ENCODE results near the gene VSIG10L2.

The VSIG10L2 gene

DNA sequence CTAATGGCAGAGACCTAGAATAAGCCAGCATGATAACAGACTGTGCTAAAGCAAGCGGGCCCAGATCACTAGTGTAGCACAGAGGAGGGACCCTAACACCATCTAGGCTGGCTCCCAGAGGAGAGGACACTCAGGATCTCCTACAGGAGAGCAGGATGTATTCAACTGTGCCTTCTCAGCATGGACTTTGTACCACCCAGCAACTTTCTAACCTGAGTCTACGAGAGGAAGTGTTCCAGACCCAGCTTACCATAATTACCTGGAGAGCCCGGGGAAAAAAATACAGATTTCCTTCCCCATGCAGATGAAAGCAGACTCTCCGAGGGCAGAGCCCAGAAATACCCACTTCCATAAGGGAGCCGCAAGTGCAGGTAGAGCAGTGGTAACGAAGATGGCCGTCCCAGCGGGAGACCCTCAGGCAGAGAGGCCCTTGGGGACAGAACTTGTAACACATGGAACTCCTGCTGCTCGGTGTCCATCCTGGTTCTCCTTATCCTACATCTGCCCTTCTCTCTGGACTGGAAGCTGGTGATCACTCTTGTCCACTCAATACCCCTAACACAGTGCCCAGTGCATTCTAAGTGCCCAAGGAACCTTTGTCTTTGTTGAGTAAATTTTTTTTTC, 21.3 kb upstream of the VSIG10L2 start:
- TF ChIP-seq CREB1 (IDR thresholded peaks at IDR 0.05; ENCODE audit: low read depth) (no peak), YY1 (IDR thresholded peaks at IDR 0.05; ENCODE audit: low read depth) (no peak), EP300 (IDR thresholded peaks at IDR 0.05; ENCODE audit: borderline replicate concordance) (no peak), ZBTB7A (IDR thresholded peaks at IDR 0.05; ENCODE audit: low read depth) (no peak), EGR1 (IDR thresholded peaks at IDR 0.05) (no peak), TEAD4 (IDR thresholded peaks at IDR 0.05) (no peak), TCF12 (IDR thresholded peaks at IDR 0.05; ENCODE audit: low read depth) (no peak), NFIC (IDR thresholded peaks at IDR 0.05) (no peak), CEBPB (IDR thresholded peaks at IDR 0.05) (no peak), RAD21 (IDR thresholded peaks at IDR 0.05; ENCODE audit: low read depth) (no peak), TAF1 (IDR thresholded peaks at IDR 0.05; ENCODE audit: low read depth) (no peak), FOXM1 (IDR thresholded peaks at IDR 0.05; ENCODE audit: borderline replicate concordance, low read depth) (no peak)
- TF ChIP-seq, protein P1, sequence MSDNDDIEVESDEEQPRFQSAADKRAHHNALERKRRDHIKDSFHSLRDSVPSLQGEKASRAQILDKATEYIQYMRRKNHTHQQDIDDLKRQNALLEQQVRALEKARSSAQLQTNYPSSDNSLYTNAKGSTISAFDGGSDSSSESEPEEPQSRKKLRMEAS (IDR thresholded peaks at IDR 0.05) = no peak
- TF ChIP-seq, protein P2, sequence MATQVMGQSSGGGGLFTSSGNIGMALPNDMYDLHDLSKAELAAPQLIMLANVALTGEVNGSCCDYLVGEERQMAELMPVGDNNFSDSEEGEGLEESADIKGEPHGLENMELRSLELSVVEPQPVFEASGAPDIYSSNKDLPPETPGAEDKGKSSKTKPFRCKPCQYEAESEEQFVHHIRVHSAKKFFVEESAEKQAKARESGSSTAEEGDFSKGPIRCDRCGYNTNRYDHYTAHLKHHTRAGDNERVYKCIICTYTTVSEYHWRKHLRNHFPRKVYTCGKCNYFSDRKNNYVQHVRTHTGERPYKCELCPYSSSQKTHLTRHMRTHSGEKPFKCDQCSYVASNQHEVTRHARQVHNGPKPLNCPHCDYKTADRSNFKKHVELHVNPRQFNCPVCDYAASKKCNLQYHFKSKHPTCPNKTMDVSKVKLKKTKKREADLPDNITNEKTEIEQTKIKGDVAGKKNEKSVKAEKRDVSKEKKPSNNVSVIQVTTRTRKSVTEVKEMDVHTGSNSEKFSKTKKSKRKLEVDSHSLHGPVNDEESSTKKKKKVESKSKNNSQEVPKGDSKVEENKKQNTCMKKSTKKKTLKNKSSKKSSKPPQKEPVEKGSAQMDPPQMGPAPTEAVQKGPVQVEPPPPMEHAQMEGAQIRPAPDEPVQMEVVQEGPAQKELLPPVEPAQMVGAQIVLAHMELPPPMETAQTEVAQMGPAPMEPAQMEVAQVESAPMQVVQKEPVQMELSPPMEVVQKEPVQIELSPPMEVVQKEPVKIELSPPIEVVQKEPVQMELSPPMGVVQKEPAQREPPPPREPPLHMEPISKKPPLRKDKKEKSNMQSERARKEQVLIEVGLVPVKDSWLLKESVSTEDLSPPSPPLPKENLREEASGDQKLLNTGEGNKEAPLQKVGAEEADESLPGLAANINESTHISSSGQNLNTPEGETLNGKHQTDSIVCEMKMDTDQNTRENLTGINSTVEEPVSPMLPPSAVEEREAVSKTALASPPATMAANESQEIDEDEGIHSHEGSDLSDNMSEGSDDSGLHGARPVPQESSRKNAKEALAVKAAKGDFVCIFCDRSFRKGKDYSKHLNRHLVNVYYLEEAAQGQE (IDR thresholded peaks at IDR 0.05; ENCODE audit: low read depth) = no peak
- TF ChIP-seq, protein P3, sequence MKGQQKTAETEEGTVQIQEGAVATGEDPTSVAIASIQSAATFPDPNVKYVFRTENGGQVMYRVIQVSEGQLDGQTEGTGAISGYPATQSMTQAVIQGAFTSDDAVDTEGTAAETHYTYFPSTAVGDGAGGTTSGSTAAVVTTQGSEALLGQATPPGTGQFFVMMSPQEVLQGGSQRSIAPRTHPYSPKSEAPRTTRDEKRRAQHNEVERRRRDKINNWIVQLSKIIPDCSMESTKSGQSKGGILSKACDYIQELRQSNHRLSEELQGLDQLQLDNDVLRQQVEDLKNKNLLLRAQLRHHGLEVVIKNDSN (IDR thresholded peaks at IDR 0.05) = no peak

DNA sequence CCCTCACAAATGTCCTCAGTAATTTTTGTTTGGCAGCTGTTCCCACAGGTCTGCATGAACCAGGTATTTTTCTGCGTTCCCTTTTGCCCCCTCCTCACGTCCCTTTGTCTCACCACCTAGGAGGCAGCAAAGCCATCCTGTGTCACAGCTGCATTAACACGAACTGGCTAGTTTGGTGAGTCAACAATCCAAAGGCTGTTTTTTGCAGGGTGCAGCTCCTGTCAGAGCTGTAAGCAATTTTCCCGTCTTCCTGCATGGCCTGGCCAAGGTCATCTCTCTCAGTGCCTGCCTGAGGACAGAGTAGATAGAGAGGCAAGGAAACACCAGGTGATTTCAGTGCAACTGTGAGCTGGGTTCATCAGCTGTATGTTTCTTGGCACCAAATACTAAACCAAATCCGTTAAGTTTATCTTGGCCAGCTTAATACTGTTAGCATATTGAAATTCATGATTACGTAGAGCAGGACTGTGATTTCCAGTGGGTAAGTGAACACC, 20.6 kb upstream of the VSIG10L2 start:
- no peak for TF ChIP-seq TCF12 (IDR thresholded peaks at IDR 0.05; ENCODE audit: low read depth)
- no peak for TF ChIP-seq YY1 (IDR thresholded peaks at IDR 0.05; ENCODE audit: low read depth)
- no peak for TF ChIP-seq EP300 (IDR thresholded peaks at IDR 0.05; ENCODE audit: borderline replicate concordance)
- TF ChIP-seq, protein P2 (IDR thresholded peaks at IDR 0.05; ENCODE audit: low read depth) = no peak
- TF ChIP-seq, protein P3 (IDR thresholded peaks at IDR 0.05) = no peak
- TF ChIP-seq ZBTB7A (IDR thresholded peaks at IDR 0.05; ENCODE audit: low read depth) = no peak
- TF ChIP-seq, protein P1 (IDR thresholded peaks at IDR 0.05) = no peak
- no peak for TF ChIP-seq EGR1 (IDR thresholded peaks at IDR 0.05)
- no peak for TF ChIP-seq RAD21 (IDR thresholded peaks at IDR 0.05; ENCODE audit: low read depth)
- TF ChIP-seq TAF1 (IDR thresholded peaks at IDR 0.05; ENCODE audit: low read depth) = no peak

DNA sequence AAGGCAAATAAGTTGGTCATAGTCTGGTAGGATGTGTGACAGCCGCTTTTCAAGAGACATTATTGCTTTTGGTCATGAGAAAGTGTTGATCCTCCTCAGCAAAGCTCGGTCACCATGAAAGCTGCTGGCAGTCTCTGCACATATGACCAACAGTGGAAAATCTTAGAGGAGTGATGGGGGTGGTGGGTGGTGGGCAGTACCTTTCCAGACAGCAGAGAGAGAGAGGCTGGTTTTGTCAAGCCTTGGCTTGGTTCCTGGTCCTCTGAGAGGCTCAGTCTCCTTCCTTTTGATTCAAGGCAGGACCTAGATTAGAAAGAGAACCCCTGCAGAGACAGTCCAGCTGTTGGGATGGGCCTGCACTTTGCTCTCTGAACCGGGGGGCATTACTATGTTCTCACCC, 20.0 kb upstream of the VSIG10L2 start:
- TF ChIP-seq TCF12 (IDR thresholded peaks at IDR 0.05; ENCODE audit: low read depth) (no peak), YY1 (IDR thresholded peaks at IDR 0.05; ENCODE audit: low read depth) (no peak), ZBTB7A (IDR thresholded peaks at IDR 0.05; ENCODE audit: low read depth) (no peak), CEBPB (IDR thresholded peaks at IDR 0.05) (no peak), CREB1 (IDR thresholded peaks at IDR 0.05; ENCODE audit: low read depth) (no peak), EP300 (IDR thresholded peaks at IDR 0.05; ENCODE audit: borderline replicate concordance) (no peak), EGR1 (IDR thresholded peaks at IDR 0.05) (no peak), TAF1 (IDR thresholded peaks at IDR 0.05; ENCODE audit: low read depth) (no peak), NFIC (IDR thresholded peaks at IDR 0.05) (no peak), TEAD4 (IDR thresholded peaks at IDR 0.05) (no peak), RAD21 (IDR thresholded peaks at IDR 0.05; ENCODE audit: low read depth) (no peak), FOXM1 (IDR thresholded peaks at IDR 0.05; ENCODE audit: borderline replicate concordance, low read depth) (no peak)
- TF ChIP-seq, protein P1 (IDR thresholded peaks at IDR 0.05) = no peak
- TF ChIP-seq, protein P3 (IDR thresholded peaks at IDR 0.05) = no peak
- TF ChIP-seq, protein P2 (IDR thresholded peaks at IDR 0.05; ENCODE audit: low read depth) = no peak
